HUES6 (cell line): Measurements from ENCODE around the gene FNDC10.

Experiments
- H3K27ac ChIP-seq: 2 replicates; pipeline ENCODE4 v1.7.0; 2013; ENCODE audit warnings: low read depth, mild to moderate bottlenecking, low read length, inconsistent platforms
- H3K27me3 ChIP-seq: 2 replicates; pipeline ENCODE4 v1.6.1; 2013; ENCODE audit warnings: low read length; ENCODE audit not compliant: control insufficient read depth, insufficient read depth
- H3K36me3 ChIP-seq: 2 replicates; pipeline ENCODE4 v1.6.1; 2013; ENCODE audit warnings: low read length; ENCODE audit not compliant: control insufficient read depth, insufficient read depth
- H3K4me1 ChIP-seq: 2 replicates; pipeline ENCODE4 v1.6.1; 2013; ENCODE audit warnings: low read length; ENCODE audit not compliant: control insufficient read depth, insufficient read depth
- H3K4me3 ChIP-seq: 2 replicates; pipeline ENCODE4 v1.5.1; 2013; ENCODE audit warnings: low read depth, low read length
- H3K9ac ChIP-seq: one replicate; pipeline ENCODE4 v1.6.1; 2013; ENCODE audit warnings: mild to moderate bottlenecking, low read length
- H3K9me3 ChIP-seq: 2 replicates; pipeline ENCODE4 v1.6.1; 2013; ENCODE audit warnings: low read depth, low read length; ENCODE audit not compliant: control insufficient read depth, insufficient read depth

The FNDC10 gene

DNA sequence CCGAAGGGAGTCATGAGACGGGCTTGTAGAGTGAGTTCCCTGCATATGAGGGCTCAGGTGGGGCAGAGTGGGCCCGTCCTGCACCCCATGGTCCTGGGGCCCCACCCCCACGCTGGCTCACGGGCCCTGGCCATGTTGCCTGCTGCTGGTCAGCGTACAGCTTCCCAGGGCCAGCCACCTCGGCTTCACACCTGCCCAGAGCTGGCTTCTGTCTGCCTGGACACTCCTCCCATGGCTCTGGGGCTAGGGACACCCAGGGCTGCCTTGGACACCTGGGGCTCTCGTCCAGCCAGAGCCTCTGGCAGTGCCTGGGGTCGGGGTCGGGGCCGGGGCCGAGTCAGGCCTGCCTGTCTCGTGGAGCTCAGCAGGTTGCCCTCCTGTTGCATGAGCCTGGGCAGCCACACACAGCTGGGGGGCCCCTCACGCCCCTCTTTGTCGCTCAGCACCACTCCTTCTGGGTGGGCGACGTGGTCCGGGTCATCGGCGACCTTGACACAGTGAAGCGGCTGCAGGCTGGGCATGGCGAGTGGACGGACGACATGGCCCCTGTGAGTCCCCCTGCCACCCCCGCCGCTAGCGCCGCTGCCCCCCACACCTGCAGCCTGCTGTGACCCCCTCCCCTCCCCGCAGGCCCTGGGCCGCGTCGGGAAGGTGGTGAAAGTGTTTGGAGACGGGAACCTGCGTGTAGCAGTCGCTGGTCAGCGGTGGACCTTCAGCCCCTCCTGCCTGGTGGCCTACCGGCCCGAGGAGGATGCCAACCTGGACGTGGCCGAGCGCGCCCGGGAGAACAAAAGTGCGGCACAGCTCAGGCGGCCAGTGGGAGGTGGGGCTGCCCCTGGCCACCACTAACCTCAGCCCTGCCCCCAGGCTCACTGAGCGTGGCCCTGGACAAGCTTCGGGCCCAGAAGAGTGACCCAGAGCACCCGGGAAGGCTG is 26.5 kb upstream of the FNDC10 start:
- no peak overlapping the region for H3K4me3 ChIP-seq
- H3K36me3 ChIP-seq = no peaks in the 10 kb centered on the region; the same call in 1 of the 2 replicates
- H3K4me1 ChIP-seq = no peaks in the 10 kb centered on the region
- no peak overlapping the region for H3K27ac ChIP-seq
- peaks cover 7% of the 10 kb centered on the region for H3K27me3 ChIP-seq
- no peak overlapping the region for H3K9ac ChIP-seq
- H3K9me3 ChIP-seq = no peaks in the 10 kb centered on the region

DNA sequence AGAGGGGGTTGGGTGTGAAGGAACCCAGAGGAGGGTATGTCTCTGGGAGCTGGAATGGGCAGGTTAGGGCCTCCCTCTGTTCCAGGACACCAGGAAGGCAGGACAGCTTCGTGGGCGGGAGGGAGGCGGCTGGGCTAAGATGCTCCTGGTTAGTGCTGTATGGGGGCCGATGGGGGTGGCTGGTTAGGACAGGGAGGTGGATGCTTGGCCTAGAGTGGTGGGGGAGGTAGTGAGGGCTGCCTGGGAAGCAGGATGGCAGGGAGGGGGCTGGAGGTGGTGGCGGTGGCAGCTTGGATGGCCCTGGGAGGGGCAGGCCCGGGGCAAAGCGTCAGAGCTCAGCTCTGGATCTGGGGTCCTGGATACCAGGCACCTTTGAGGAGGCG is 25.9 kb upstream of the FNDC10 start:
- no peak overlapping the region for H3K4me3 ChIP-seq
- no peak overlapping the region for H3K9ac ChIP-seq
- H3K9me3 ChIP-seq = no peaks in the 10 kb centered on the region
- H3K36me3 ChIP-seq = no peaks in the 10 kb centered on the region; the same call in 1 of the 2 replicates
- H3K4me1 ChIP-seq = no peaks in the 10 kb centered on the region
- H3K27me3 ChIP-seq = no peaks in the 10 kb centered on the region
- H3K27ac ChIP-seq = no peak overlapping the region

DNA sequence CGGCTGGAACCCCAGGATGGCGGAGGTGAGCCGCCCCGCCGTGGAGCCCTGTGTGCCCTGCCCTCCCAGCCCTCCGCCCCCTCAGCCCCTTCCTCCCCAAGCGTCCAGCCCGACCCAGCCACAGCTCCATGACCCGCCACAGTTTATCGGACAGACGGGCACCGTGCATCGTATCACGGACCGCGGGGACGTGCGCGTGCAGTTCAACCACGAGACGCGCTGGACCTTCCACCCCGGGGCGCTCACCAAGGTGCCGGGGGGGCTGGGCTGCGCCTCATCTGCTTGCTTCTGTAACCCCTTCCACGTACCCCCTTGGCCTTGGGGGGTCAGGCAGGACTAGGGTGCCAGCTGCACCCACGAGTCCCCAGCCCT is 25.5 kb upstream of the FNDC10 start:
- H3K27ac ChIP-seq = no peak overlapping the region
- H3K4me3 ChIP-seq = no peak overlapping the region
- no peak overlapping the region for H3K9ac ChIP-seq
- H3K27me3 ChIP-seq = no peaks in the 10 kb centered on the region
- no peaks in the 10 kb centered on the region for H3K9me3 ChIP-seq
- H3K36me3 ChIP-seq = no peaks in the 10 kb centered on the region; the same call in 1 of the 2 replicates
- H3K4me1 ChIP-seq = no peaks in the 10 kb centered on the region

DNA sequence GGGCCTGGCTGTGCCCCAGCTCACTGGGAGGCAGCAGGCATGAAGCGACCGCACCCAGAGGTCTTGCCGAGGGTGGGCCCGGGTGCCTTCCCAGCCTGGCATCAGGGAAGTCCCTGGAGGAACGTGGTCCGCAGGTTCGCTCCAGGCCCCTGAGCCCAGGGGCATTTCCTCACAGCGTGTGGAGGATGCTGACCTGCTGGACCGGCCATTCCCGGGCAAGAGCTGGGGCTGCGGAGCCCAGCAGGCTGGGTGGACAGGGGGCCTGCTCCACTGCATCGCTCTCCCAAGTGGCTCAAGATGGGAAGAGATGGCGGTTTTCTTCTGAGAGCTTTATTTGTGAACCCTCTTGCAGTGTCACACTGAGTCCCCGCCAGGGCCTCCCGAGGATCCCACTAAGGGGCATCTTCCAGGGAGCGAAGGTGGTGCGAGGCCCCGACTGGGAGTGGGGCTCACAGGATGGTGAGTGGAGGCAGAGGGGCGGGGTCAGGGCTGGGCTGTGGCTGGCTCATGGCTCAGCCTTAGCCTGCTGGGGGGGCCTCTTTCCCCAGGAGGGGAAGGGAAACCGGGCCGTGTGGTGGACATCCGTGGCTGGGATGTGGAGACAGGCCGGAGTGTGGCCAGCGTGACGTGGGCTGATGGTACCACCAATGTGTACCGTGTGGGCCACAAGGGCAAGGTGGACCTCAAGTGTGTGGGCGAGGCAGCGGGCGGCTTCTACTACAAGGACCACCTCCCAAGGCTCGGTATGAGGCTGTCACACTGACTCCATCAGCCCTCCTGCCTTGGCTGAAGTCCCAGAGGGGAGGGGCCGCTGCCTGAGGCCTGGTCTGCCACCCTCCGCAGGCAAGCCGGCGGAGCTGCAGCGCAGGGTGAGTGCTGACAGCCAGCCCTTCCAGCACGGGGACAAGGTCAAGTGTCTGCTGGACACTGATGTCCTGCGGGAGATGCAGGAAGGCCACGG is 24.8 kb upstream of the FNDC10 start:
- no peaks in the 10 kb centered on the region for H3K4me1 ChIP-seq
- no peaks in the 10 kb centered on the region; the same call in 1 of the 2 replicates for H3K36me3 ChIP-seq
- H3K9ac ChIP-seq = no peak overlapping the region
- no peaks in the 10 kb centered on the region for H3K9me3 ChIP-seq
- H3K27ac ChIP-seq = no peak overlapping the region
- H3K4me3 ChIP-seq = no peak overlapping the region
- no peaks in the 10 kb centered on the region for H3K27me3 ChIP-seq

DNA sequence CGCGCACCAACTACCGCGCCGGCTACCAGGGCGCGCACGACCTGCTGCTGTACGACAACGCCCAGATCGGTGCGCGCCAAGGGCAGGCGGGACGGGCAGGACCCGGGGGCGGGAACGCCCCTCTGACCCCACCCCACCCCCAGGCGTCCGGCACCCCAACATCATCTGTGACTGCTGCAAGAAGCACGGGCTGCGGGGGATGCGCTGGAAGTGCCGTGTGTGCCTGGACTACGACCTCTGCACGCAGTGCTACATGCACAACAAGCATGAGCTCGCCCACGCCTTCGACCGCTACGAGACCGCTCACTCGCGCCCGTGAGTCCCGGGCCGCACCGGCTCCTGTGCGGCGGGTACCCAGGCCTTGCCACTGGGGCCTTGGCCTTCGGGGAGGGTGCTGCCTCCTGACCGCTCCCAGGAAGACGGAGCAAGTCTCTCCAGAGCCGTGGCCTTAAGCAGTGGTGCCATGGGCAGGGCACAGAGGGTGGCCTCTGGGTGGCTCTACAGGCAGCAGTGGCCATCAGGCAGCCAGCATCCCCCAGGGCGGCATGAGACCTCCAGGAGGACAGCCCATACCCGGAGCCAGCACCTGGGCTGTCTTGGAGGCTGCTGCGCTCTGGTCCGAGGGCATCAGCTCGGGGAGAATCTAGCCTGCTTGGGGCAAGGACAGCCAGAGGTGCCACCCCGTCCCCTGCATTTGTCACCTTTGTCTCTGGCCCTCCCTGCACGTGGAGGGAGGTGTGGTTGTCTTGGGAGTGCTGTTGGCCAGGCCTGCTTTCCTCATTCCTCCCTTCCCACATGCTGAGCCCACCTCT is 23.9 kb upstream of the FNDC10 start:
- Histone ChIP-seq H3K36me3 (no peaks in the 10 kb centered on the region; the same call in 1 of the 2 replicates), H3K9ac (no peak overlapping the region), H3K4me1 (no peaks in the 10 kb centered on the region), H3K27ac (no peak overlapping the region), H3K27me3 (no peaks in the 10 kb centered on the region), H3K4me3 (no peak overlapping the region), H3K9me3 (no peaks in the 10 kb centered on the region)

DNA sequence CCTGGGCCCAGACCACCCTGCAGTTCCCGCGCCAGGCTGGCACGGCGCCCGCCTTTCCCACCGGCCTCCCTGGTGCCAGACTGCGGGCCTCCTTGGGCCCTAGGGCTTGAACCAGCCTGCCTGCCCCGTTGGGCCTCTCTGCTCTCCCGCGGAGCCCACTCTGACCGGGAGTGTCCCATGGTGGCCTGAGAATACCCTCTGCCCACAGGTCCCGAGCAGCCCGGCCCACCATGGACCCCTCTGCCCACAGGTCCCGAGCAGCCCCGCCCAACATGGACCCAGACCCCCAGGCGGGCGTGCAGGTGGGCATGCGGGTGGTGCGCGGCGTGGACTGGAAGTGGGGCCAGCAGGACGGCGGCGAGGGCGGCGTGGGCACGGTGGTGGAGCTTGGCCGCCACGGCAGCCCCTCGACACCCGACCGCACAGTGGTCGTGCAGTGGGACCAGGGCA is 23.3 kb upstream of the FNDC10 start:
- no peaks in the 10 kb centered on the region for H3K9me3 ChIP-seq
- no peak overlapping the region for H3K27ac ChIP-seq
- H3K4me3 ChIP-seq = no peak overlapping the region
- H3K27me3 ChIP-seq = no peaks in the 10 kb centered on the region
- no peak overlapping the region for H3K9ac ChIP-seq
- H3K36me3 ChIP-seq = no peaks in the 10 kb centered on the region
- no peaks in the 10 kb centered on the region for H3K4me1 ChIP-seq

DNA sequence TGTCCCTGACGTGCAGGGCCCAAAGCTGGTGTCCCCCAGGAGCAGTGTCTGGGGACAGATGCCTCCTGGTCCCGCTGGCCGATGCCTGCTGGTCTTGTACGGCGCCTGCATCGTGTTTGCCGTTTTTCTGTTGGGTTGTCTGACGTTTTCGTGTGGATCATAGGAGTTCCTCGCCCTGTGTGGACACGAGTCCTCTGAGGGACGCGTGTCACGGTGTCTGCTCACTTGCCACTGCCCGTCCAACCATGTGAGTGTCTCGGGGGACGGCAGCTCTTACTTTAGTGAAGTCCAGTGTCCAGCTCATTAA is 22.8 kb upstream of the FNDC10 start:
- Histone ChIP-seq H3K4me1 (no peaks in the 10 kb centered on the region), H3K27ac (no peak overlapping the region), H3K9me3 (no peaks in the 10 kb centered on the region), H3K36me3 (peaks cover 5% of the 10 kb centered on the region), H3K27me3 (no peaks in the 10 kb centered on the region), H3K4me3 (no peak overlapping the region), H3K9ac (no peak overlapping the region)

DNA sequence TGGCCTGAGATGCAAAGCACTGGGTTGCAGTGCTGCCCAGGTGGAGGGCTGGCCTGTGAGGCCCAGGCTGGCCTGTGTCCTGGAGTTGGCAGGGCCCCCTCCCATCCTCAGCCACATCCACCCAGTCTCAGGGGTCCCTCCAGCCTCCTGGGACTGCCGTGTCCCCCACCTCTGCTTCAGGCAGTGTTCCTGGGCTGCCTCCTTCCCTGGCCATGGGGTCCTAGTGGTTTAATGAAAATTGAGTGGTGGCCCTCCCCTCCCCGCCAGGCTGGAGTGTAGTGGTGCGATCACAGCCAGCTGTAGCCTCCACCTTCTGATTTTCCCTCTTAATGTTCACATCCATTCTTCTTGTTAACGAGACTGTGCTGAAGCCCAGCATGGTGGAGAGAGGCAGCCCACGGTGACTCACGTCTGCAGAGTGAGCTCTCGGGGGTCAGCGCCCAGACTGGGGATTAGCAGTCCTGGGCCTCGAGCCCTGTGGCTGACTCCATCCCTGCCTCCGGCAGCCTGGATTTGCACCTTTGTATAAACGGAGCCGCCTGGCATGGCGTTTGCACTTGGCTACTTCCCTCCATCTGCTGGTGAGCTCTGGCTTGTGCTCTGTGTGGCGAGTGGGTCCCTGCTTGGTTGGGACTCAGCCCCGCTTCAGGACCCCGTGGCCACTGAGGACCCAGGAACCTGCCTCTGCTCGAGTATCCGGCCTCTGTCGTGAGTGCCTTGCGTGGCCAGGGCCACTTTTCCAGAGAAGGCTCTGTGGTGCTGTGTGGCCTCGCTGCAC is 22.3 kb upstream of the FNDC10 start:
- no peaks in the 10 kb centered on the region for H3K9me3 ChIP-seq
- no peak overlapping the region for H3K9ac ChIP-seq
- H3K36me3 ChIP-seq = peaks cover 6% of the 10 kb centered on the region

DNA sequence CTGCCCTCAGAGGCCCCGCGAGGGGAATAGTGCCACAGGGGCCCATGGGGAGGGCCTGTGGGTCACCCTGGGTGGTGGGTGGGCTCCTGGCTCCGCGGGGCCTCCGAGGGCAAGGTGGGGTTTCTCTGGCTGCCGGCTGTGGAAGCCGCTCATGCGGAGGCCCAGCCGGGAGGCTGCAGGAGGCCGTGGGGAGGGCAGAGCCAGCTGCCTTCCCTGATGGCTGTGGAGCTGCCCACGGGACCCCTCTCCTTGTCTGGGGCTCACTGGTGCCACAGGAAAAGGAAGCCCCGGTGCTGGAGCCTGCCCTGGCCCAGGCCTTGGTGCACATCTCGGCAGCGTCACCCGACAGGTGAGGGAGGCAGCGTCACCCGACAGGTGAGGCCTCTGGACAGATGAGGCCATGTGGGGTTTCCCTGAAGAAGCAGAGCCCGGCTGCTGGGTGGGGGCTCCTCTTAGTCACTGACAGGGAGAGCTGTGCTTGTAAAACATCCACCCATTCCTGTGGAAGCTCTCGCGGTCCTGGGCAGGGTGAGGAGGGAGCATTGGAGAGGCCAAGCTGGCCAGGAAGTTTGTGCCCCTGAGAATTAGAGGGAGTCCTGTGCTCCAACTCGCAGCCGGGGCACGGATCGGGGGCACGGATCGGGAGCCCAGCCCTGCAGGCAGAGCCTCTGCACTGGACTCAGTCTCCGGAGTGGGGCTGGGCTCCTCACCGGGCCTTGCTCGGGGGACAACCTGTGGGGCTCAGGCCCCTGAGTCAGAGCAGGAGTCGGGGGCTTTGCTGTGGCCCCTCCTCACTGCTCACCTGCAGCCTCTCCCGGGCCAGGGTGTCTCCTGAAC is 21.5 kb upstream of the FNDC10 start:
- no peaks in the 10 kb centered on the region for H3K9me3 ChIP-seq
- no peak overlapping the region for H3K4me3 ChIP-seq
- peaks cover 6% of the 10 kb centered on the region; the same call in 1 of the 2 replicates for H3K4me1 ChIP-seq
- H3K27me3 ChIP-seq = no peaks in the 10 kb centered on the region
- no peak overlapping the region for H3K9ac ChIP-seq
- peaks cover 6% of the 10 kb centered on the region for H3K36me3 ChIP-seq
- no peak overlapping the region for H3K27ac ChIP-seq

More for the DNA sequence above, 22.3 kb upstream of the FNDC10 start:
- Histone ChIP-seq H3K4me3 (no peak overlapping the region), H3K27me3 (no peaks in the 10 kb centered on the region), H3K27ac (no peak overlapping the region), H3K4me1 (no peaks in the 10 kb centered on the region)
